Measurements from ENCODE around the gene TMEM72. TPM values are rescaled to one million over a fixed set of nuclear protein-coding genes. Genes with fewer than 3 reads are reported as not detected.

Gene TMEM72
- total RNA-seq, 6 experiments from 2014 or later, result not detected

GRCh38 chr10:44976352-44977198 lies 65.4 kb downstream of the TMEM72 start:
- peaks cover 41% of the 10 kb centered on the region for H3K4me1 Mint-ChIP-seq (ENCODE audit: low read depth)

GRCh38 chr10:44977287-44978212 lies 66.4 kb downstream of the TMEM72 start:
- no peak overlapping the region for H3K27ac Mint-ChIP-seq
- H3K4me3 Mint-ChIP-seq, result no peak overlapping the region
- no peaks in the 10 kb centered on the region for H3K27me3 Mint-ChIP-seq (ENCODE audit: insufficient read depth)
- peaks cover 48% of the 10 kb centered on the region for H3K4me1 Mint-ChIP-seq (ENCODE audit: low read depth)
- DNase-seq, result no peak
- no peak for TF ChIP-seq CTCF (IDR thresholded peaks at IDR 0.05)
- no peaks in the 10 kb centered on the region for H3K36me3 Mint-ChIP-seq (ENCODE audit: low read depth)
- H3K9me3 Mint-ChIP-seq, result no peaks in the 10 kb centered on the region

More at GRCh38 chr10:44976352-44977198, 65.4 kb downstream of the TMEM72 start:
- TF ChIP-seq CTCF (IDR thresholded peaks at IDR 0.05), result no peak
- H3K27me3 Mint-ChIP-seq (ENCODE audit: insufficient read depth), result no peaks in the 10 kb centered on the region
- H3K4me3 Mint-ChIP-seq, result no peak overlapping the region
- H3K9me3 Mint-ChIP-seq, result no peaks in the 10 kb centered on the region
- no peaks in the 10 kb centered on the region for H3K36me3 Mint-ChIP-seq (ENCODE audit: low read depth)
- no peak for DNase-seq
- no peak overlapping the region for H3K27ac Mint-ChIP-seq

GRCh38 chr10:44978213-44978569 lies 67.1 kb downstream of the TMEM72 start:
- Mint-ChIP-seq H3K9me3 (no peaks in the 10 kb centered on the region), H3K27me3 (ENCODE audit: insufficient read depth) (no peaks in the 10 kb centered on the region), H3K4me3 (peak overlapping the region; percentile 32; the same call in 1 of the 2 replicates), H3K4me1 (ENCODE audit: low read depth) (peaks cover 53% of the 10 kb centered on the region), H3K36me3 (ENCODE audit: low read depth) (no peaks in the 10 kb centered on the region), H3K27ac (0 out of 2 replicates have a peak overlapping the region, but pooled peaks have one; percentile 65)
- DNase-seq, result no peak
- no peak for TF ChIP-seq CTCF (IDR thresholded peaks at IDR 0.05)

- H3K4me1 Mint-ChIP-seq (ENCODE audit: low read depth), result peaks cover 54% of the 10 kb centered on the region
- no peak for TF ChIP-seq CTCF (IDR thresholded peaks at IDR 0.05)
- H3K27ac Mint-ChIP-seq, result peak within 1 kb of the TSS; percentile 65
- no peaks in the 10 kb centered on the region for H3K36me3 Mint-ChIP-seq (ENCODE audit: low read depth)
- no peak for DNase-seq
- peak within 1 kb of the TSS; percentile 32; the same call in 1 of the 2 replicates for H3K4me3 Mint-ChIP-seq
- H3K9me3 Mint-ChIP-seq, result no peaks in the 10 kb centered on the region
- H3K27me3 Mint-ChIP-seq (ENCODE audit: insufficient read depth), result no peaks in the 10 kb centered on the region
Observed at GRCh38 chr10:44978570-44979280, 67.6 kb downstream of the TMEM72 start, which contains the start of gene DEPP1. DEPP1 (minus strand) TSS chr10:44978809; CDS start chr10:44978030, 779 bp downstream.
